ENCODE data around the gene RHEB. TPM values are rescaled to one million over a fixed set of nuclear protein-coding genes. Genes with fewer than 3 reads are reported as not detected.

Gene RHEB
- total RNA-seq, 1 donor from 2014 or later, result 84.9 TPM

GRCh38 chr7:151481650-151482505, 37.8 kb downstream of the RHEB start:
- no peak for DNase-seq (ENCODE audit: extremely low read depth, low read depth, low spot score)

- no peak for DNase-seq (ENCODE audit: extremely low read depth, low read depth, low spot score)
These were observed 41.8 kb downstream of the RHEB start for GRCh38 chr7:151477867-151478266.

DNA sequence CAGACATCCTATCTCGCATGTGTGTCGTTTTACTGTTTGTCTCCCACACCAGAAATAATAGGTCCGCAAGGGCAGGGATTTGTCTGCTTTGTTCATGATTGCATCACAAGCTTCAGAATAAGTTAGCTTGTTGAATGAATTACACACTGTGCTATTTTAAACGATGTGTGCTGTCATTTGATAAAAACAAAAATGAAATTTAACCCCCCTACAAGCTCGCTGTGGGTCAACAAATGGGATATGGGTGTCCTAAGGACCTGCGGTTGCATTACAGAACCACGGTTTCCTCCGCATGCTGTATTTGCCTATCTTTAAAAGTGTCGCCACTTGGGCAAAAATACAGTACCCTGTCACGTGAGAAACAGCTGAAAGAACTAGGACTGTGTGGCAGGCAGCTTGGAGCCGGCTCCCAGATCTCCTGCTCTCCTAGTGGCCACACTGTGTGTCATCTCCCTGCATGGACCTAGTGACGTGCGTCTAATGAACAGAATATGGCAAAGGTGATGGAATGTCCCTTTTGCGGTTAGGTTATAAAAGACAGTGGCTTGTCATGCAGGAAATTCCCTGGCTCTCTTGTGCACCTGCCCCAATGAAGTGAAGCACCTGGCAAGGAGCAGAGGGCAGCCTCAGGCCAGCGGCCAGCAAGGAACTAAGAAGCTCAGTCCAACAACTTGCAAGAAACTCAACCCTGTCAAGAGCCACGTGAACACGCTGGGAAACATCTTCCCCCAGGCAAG, 46.9 kb downstream of the RHEB start:
- peak; percentile 42 for DNase-seq (ENCODE audit: extremely low read depth, low read depth, low spot score)

- DNase-seq (ENCODE audit: extremely low read depth, low read depth, low spot score), result no peak
These were observed 49.0 kb downstream of the RHEB start for GRCh38 chr7:151470711-151471110.

- no peak for DNase-seq (ENCODE audit: extremely low read depth, low read depth, low spot score)
These were observed 50.4 kb downstream of the RHEB start for GRCh38 chr7:151469281-151469680.

- DNase-seq (ENCODE audit: extremely low read depth, low read depth, low spot score), result no peak
These were observed 51.3 kb downstream of the RHEB start for GRCh38 chr7:151468217-151469018.

GRCh38 chr7:151465169-151465568, 54.5 kb downstream of the RHEB start:
- no peak for DNase-seq (ENCODE audit: extremely low read depth, low read depth, low spot score)

- DNase-seq (ENCODE audit: extremely low read depth, low read depth, low spot score), result no peak
These were observed 57.4 kb downstream of the RHEB start for GRCh38 chr7:151462306-151462779.

- DNase-seq (ENCODE audit: extremely low read depth, low read depth, low spot score), result no peak
These were observed 57.8 kb downstream of the RHEB start for GRCh38 chr7:151461942-151462230.

GRCh38 chr7:151461096-151461941, 58.4 kb downstream of the RHEB start:
- DNase-seq (ENCODE audit: extremely low read depth, low read depth, low spot score), result no peak

DNA sequence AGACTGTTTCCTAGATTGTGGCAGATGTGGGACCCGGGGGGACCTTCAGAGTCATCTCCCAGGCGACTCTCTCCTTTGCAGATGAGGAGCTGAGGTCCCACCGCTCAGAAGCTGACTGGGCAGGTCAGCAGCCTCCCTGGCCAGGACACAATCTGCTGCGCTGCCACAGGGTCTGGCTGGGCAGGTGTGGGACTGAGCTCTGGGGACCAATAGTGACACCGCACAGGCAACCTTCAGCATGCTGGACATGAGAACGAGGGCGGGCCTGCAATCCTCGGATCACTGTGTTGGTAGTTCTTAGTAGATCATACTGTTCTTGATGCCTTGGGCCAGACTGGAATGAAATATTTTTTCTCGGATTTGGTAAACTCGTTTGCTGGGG, 59.2 kb downstream of the RHEB start:
- DNase-seq (ENCODE audit: extremely low read depth, low read depth, low spot score), result no peak

DNA sequence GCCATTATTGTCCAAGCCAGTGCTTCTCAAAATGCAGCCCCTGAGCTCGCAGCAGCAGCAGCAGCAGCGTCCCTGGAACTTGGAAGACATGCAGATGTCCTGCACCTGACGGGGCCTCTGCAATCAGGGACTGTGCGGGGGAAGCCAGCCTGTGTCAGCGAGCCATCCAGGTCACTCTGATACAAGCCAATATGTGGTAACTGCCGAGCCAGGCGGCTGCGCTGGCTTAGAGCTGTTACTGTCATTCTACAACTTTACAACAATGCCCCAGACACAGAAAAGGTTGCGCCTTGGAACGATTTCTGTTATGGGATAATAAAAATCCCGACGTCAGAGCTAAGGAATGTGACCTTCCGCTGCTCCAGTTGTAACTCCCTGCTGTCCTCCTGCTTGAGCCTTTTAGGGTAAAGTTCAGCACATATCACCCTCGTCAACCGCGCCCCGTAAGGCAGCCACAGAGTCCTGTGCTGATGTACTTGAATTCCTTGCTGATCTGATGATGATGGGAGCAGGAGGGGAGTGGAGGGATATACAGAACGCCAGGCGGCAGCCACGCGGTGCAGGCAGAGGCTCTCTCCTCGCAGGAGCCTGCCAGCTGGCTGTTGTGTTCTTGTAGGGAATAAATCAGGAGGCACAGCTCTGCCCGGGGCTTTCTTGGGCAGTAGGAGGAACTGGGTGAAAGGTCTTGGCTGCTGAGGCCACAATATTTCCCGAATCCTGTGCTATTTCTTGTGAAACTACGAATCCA, 59.8 kb downstream of the RHEB start:
- DNase-seq (ENCODE audit: extremely low read depth, low read depth, low spot score), result peak; percentile 68

- DNase-seq (ENCODE audit: extremely low read depth, low read depth, low spot score), result no peak
These were observed 62.2 kb downstream of the RHEB start for GRCh38 chr7:151457534-151457933.

DNA sequence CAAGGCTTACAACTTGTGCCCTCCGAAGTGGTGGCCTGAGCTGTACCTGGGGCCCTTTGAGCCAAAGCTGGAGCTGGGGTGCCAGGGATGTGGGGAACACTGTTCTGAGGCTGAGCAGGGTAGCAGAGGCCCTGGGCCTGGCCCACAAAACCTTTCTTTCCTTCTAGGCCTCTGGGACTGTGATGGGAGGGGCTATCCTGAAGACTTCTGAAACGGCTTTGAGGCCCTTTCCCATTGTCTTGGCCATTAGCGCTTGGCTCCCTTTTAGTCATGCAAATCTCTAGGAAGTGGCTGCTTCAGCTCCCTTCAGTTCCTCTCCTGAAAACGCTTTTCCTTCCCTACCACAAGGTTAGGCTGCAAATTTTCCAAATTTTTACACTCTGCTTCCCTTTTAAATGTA, 62.9 kb downstream of the RHEB start:
- DNase-seq (ENCODE audit: extremely low read depth, low read depth, low spot score), result no peak

- DNase-seq (ENCODE audit: extremely low read depth, low read depth, low spot score), result no peak
These were observed 63.4 kb downstream of the RHEB start for GRCh38 chr7:151456276-151456675.

DNA sequence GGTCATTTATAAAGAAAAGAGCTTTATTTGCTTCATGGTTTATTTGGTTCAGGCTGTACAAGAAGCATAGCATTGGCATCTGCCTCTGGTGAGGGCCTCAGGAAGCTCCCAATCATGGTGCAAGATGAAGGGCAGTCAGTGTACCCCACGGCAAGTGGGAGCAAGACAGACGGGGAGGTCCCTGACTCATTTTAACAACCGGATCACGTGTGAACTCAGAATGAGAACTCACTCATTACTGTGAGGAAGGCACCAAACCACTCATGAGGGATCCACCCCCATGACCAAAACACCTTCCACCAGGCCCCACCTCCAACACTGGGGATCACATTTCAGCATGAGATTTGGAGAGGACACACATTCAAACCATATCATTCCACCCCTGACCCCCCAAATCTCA, 64.0 kb downstream of the RHEB start:
- DNase-seq (ENCODE audit: extremely low read depth, low read depth, low spot score), result no peak

DNA sequence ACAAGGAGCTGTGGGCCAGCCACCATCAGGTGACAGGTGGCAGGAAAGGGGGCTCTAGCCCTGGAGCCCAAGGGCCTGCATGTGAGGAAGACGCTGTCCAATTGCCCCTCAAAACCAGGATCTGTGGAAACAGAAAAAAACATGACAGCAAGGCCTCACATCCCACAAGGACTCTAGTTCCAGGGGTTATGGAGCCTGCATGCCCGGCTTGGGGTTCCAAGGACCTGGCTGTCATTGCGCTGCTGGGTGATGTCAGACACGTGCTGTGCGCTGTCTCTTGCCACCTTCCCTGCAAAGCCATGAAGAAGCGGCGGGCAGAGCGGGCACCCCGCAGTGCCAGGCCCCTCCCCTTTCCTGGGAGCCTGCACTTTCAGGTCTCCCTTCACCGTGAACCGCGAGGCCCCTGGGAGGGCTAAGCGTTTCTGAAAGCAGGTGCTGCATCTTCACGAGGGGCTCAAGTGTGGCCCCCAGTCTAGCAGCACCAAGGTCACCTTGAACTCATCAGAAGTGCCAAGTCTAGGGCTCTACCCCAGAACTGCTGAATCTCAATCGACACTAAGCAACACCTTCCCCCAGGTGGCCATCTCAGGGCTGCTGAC, 64.7 kb downstream of the RHEB start:
- no peak for DNase-seq (ENCODE audit: extremely low read depth, low read depth, low spot score)

DNA sequence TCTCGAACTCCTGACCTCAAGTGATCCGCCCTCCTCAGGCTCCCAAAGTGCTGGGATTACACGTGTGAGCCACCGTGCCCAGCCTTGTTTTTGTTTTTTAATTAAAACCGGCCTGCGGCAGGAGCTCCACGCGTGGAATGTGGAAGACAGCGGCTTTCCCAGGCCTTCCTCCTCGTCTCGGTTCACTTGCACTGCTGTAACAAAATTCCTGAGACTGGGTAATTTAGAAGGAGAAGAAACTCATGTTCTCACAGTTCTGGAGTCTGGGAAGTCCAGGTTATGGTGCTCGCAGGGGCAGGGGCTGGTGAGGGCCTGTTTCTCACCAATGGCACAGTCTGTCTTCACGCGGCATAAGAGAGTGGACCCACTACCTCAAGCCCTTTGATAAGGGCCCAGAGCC, 65.4 kb downstream of the RHEB start:
- no peak for DNase-seq (ENCODE audit: extremely low read depth, low read depth, low spot score)

- no peak for DNase-seq (ENCODE audit: extremely low read depth, low read depth, low spot score)
These were observed 66.3 kb downstream of the RHEB start for GRCh38 chr7:151453326-151453791.
